Stimulated activated CD4-positive, alpha-beta T cell treated with anti-CD3 and anti-CD28 coated beads, Interleukin-2, amount 100 ng/mL, for 4 hours (primary cell): ENCODE data around the gene MAPK8IP2.
"Not testable (repeated sequence)": the region's sequence is repeated elsewhere in the genome, so short reads cannot be mapped to it uniquely, and the experiment has no call there.

Experiments
- DNase-seq: peaks from one replicate; pipeline ENCODE4 v3.0.0-alpha.2; 2020; ENCODE audit warnings: low read depth

MAPK8IP2 gene

GRCh38 chr22:50599816-50600455 lies 657 bp upstream of the MAPK8IP2 start:
- no peak for DNase-seq

GRCh38 chr22:50600967-50601668 lies 525 bp downstream of the MAPK8IP2 start:
- no peak for DNase-seq

GRCh38 chr22:50601669-50602337 lies 1.2 kb downstream of the MAPK8IP2 start:
- no peak for DNase-seq

GRCh38 chr22:50602338-50602700 lies 1.7 kb downstream of the MAPK8IP2 start:
- no peak for DNase-seq

GRCh38 chr22:50603511-50604255 lies 3.1 kb downstream of the MAPK8IP2 start:
- no peak for DNase-seq

GRCh38 chr22:50604256-50605001 lies 3.8 kb downstream of the MAPK8IP2 start:
- no peak for DNase-seq

- DNase-seq, result no peak
These were observed 4.5 kb downstream of the MAPK8IP2 start for GRCh38 chr22:50605002-50605612.

- no peak for DNase-seq
These were observed 5.1 kb downstream of the MAPK8IP2 start for GRCh38 chr22:50605613-50606074.

- no peak for DNase-seq
These were observed 5.8 kb downstream of the MAPK8IP2 start for GRCh38 chr22:50606165-50606945.

- DNase-seq, result no peak
These were observed 6.5 kb downstream of the MAPK8IP2 start for GRCh38 chr22:50606946-50607658.

- DNase-seq, result no peak
These were observed 7.0 kb downstream of the MAPK8IP2 start for GRCh38 chr22:50607659-50608020.

- DNase-seq, result not testable (repeated sequence)
These were observed 7.7 kb downstream of the MAPK8IP2 start for GRCh38 chr22:50608058-50608840.

- DNase-seq, result no peak
These were observed 8.4 kb downstream of the MAPK8IP2 start for GRCh38 chr22:50608996-50609395.

- DNase-seq, result no peak
These were observed 9.0 kb downstream of the MAPK8IP2 start for GRCh38 chr22:50609599-50609998.

GRCh38 chr22:50610041-50610451 lies 9.5 kb downstream of the MAPK8IP2 start:
- DNase-seq, result no peak

- DNase-seq, result no peak
These were observed 10.0 kb downstream of the MAPK8IP2 start for GRCh38 chr22:50610581-50610980.

GRCh38 chr22:50611341-50612060 lies 10.9 kb downstream of the MAPK8IP2 start:
- no peak for DNase-seq

GRCh38 chr22:50612168-50612527 lies 11.6 kb downstream of the MAPK8IP2 start:
- DNase-seq, result no peak
